SK-N-SH treated with all-trans-retinoic acid at 6 μM for 48 hours (cell line): ENCODE results near the gene PLA2G4A.

Source experiments
- CSDC2 ChIP-seq: fragments of 250-450 bp; sonication (Bioruptor Pico); IDR thresholded peaks from 2 replicates; pipeline ENCODE4 v1.5.0; 2020; ENCODE audit warnings: mild to moderate bottlenecking, moderate library complexity
- ESRRG ChIP-seq: fragments of 250-450 bp; sonication (Bioruptor Pico); IDR thresholded peaks from 2 replicates; pipeline ENCODE4 v1.6.1; 2021; ENCODE audit warnings: mild to moderate bottlenecking
- OSR1 ChIP-seq: fragments of 250-450 bp; sonication (Bioruptor Pico); IDR thresholded peaks from 2 replicates; pipeline ENCODE4 v1.8.0; 2022; ENCODE audit warnings: moderate library complexity, mild to moderate bottlenecking, inconsistent platforms
- ZFP3 ChIP-seq: fragments of 250-450 bp; sonication (Bioruptor Pico); IDR thresholded peaks from 2 replicates; pipeline ENCODE4 v1.5.0; 2020; ENCODE audit warnings: mild to moderate bottlenecking, moderate library complexity
- ZFP30 ChIP-seq: fragments of 450-650 bp; formaldehyde crosslinking; IDR thresholded peaks from 2 replicates; pipeline ENCODE4 v1.5.0; 2022; ENCODE audit warnings: mild to moderate bottlenecking, moderate library complexity
- TF ChIP-seq, protein P1 (sequence below): fragments of 250-450 bp; sonication (Bioruptor Pico); IDR thresholded peaks from 2 replicates; pipeline ENCODE4 v1.5.1; 2020; ENCODE audit warnings: low read depth, mild to moderate bottlenecking, moderate library complexity

DNA sequence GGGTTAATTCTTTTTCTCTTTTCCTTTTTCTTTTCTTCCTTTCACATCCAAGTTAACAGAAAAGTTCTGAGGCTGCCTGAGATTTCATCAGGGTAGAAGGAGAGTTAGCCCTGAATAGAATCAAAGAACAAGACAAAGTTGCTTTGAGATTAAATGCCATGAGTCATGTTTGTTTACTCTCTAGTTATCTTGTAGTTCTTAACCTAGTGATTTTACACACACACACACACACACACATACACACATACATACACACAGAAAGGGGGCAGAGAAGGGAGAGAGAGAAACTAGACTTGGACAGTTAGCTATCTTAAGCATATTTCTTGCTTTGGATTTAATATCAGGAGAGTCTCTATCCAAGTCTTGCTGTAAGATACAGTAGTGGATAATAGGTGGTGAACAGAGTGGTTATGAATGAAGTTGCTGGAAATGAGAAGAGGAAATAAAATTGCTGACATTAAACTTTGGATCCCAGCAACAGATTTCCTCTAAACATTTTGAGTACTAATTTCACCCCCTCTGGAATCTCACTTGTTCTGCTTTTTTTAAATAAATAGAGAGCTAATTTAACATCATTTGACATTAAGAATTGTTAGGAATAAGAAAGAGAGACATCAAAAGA is 19.9 kb downstream of the PLA2G4A start:
- TF ChIP-seq, protein P1, sequence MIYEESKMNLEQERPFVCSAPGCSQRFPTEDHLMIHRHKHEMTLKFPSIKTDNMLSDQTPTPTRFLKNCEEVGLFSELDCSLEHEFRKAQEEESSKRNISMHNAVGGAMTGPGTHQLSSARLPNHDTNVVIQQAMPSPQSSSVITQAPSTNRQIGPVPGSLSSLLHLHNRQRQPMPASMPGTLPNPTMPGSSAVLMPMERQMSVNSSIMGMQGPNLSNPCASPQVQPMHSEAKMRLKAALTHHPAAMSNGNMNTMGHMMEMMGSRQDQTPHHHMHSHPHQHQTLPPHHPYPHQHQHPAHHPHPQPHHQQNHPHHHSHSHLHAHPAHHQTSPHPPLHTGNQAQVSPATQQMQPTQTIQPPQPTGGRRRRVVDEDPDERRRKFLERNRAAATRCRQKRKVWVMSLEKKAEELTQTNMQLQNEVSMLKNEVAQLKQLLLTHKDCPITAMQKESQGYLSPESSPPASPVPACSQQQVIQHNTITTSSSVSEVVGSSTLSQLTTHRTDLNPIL (CRISPR knock-in tag), result no peak
- no peak for TF ChIP-seq ZFP3 (CRISPR knock-in tag)
- no peak for TF ChIP-seq CSDC2
- no peak for TF ChIP-seq ESRRG
- no peak for TF ChIP-seq ZFP30
- no peak for TF ChIP-seq OSR1 (CRISPR knock-in tag)
